Suprapubic skin (tissue), 4 donors: ENCODE measurements around the gene ZMAT5.

Experiments used
- EP300 ChIP-seq: sonication (generic); formaldehyde crosslinking; IDR thresholded peaks from one replicate; pipeline ENCODE4 v1.6.1; 2017; ENCODE audit warnings: antibody characterized with exemption
- POLR2AphosphoS5 ChIP-seq, 3 donors: sonication (generic); formaldehyde crosslinking; IDR thresholded peaks; one replicate each; pipeline ENCODE4 v1.6.1; 2017; ENCODE audit warnings: antibody characterized with exemption in 3 of 3
- TF ChIP-seq, protein P1 (sequence below), 2 donors: fragments of 200-600 bp in 1 of 2; fragments of 450-650 bp in 1 of 2; sonication (generic) in 1 of 2; IDR thresholded peaks; one replicate each; pipeline ENCODE4 v1.5.1; 2016 to 2019; ENCODE audit warnings: antibody characterized with exemption in 2 of 2, mild to moderate bottlenecking in 1 of 2, moderate library complexity in 1 of 2

- TF ChIP-seq, protein P1, sequence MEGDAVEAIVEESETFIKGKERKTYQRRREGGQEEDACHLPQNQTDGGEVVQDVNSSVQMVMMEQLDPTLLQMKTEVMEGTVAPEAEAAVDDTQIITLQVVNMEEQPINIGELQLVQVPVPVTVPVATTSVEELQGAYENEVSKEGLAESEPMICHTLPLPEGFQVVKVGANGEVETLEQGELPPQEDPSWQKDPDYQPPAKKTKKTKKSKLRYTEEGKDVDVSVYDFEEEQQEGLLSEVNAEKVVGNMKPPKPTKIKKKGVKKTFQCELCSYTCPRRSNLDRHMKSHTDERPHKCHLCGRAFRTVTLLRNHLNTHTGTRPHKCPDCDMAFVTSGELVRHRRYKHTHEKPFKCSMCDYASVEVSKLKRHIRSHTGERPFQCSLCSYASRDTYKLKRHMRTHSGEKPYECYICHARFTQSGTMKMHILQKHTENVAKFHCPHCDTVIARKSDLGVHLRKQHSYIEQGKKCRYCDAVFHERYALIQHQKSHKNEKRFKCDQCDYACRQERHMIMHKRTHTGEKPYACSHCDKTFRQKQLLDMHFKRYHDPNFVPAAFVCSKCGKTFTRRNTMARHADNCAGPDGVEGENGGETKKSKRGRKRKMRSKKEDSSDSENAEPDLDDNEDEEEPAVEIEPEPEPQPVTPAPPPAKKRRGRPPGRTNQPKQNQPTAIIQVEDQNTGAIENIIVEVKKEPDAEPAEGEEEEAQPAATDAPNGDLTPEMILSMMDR (IDR thresholded peaks at IDR 0.05) = no peak
- no peak for TF ChIP-seq EP300
- TF ChIP-seq POLR2AphosphoS5 (IDR thresholded peaks at IDR 0.05) = no peak
Measured at GRCh38 chr22:29753808-29754657, 12.8 kb downstream of the ZMAT5 start.
